ENCODE data around the gene SEMA4F.

The SEMA4F gene

GRCh38 chr2:74708296-74708695 is 54.2 kb downstream of the SEMA4F start:
- no peak for DNase-seq

- DNase-seq = peak in 1 of 2 experiments; percentile 5
Observed at GRCh38 chr2:74708883-74709282, 54.8 kb downstream of the SEMA4F start.

- DNase-seq = no peak
Observed at GRCh38 chr2:74712223-74713053, 58.4 kb downstream of the SEMA4F start.

GRCh38 chr2:74714691-74715080 is 60.6 kb downstream of the SEMA4F start:
- DNase-seq = no peak

GRCh38 chr2:74715081-74715791 is 61.2 kb downstream of the SEMA4F start:
- peak; percentile 49 to 58 for DNase-seq

GRCh38 chr2:74715880-74716279 is 61.8 kb downstream of the SEMA4F start:
- DNase-seq = no peak

- DNase-seq = no peak
Observed at GRCh38 chr2:74719066-74719465, 65.0 kb downstream of the SEMA4F start.

GRCh38 chr2:74721316-74721715 is 67.3 kb downstream of the SEMA4F start:
- no peak for DNase-seq

- DNase-seq = no peak
Observed at GRCh38 chr2:74724496-74724895, 70.4 kb downstream of the SEMA4F start.

GRCh38 chr2:74725287-74725686 is 71.2 kb downstream of the SEMA4F start:
- DNase-seq = no peak

GRCh38 chr2:74728842-74729241 is 74.8 kb downstream of the SEMA4F start:
- DNase-seq = no peak

GRCh38 chr2:74730530-74730929 is 76.5 kb downstream of the SEMA4F start:
- DNase-seq = no peak
